Measurements from ENCODE around the gene GPC3. TPM values are rescaled to one million over a fixed set of nuclear protein-coding genes. Genes with fewer than 3 reads are reported as not detected.
A peak's percentile ranks its signal among the peaks of the same experiment; 100 is the strongest.

Gene GPC3
- polyA plus RNA-seq, 1 of the 3 experiments (the other 2 are of a cell fraction): 1.4 TPM

DNA sequence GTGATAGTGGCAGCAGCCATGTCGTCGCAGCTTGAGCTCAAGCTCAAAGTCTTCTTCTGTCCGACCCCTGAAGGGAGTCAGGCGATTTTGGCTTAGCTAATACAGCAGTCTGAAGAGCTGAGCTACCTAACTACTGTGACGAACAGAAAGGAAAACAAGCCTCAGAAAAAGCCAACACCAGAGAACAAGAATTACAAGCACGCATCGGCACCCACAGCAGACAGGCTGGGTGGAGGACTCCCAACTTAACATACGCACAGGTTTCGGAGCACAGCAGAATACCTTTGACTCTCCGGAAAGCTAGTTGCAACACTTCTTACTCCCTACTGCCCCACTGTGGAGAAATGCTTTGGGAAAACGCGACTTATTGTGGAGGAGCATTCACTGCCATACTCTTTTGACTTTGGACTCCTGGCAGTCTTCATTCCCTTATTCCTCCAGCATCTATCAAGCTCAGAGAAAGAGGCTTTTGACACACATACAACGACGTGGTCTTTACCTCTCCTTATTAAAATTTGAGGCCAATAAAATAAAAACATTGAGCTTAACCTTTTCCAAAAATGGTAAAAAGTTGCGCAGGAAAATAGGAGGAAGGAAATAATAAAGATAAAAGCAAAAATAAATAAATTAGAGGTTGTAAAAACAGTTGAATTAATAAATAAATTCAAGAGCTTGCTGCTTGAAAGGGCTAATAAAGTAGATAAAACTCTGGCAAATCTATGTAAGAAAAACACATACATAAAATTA lies 41.3 kb upstream of the GPC3 start:
- Histone ChIP-seq H3K4me2 (no peak overlapping the region), H3K9me3 (no peaks in the 10 kb centered on the region), H4K20me1 (ENCODE audit: insufficient read depth) (no peaks in the 10 kb centered on the region), H3K27me3 (ENCODE audit: insufficient read depth) (no peaks in the 10 kb centered on the region; the same call in 1 of the 2 replicates), H3K4me1 (ENCODE audit: control insufficient read depth in 1 of 2, insufficient read depth in 2 of 2, low read depth in 1 of 2, low read length in 1 of 2) (no peaks in the 10 kb centered on the region), H3K9me2 (no peaks in the 10 kb centered on the region), H3K79me2 (ENCODE audit: insufficient read depth) (no peaks in the 10 kb centered on the region), H2AFZ (ENCODE audit: low read depth) (no peak overlapping the region), H3K4me3 (ENCODE audit: low read depth in 2 of 2, low read length in 1 of 2) (no peak overlapping the region), H3K36me3 (replicated peaks in 1 of 2; ENCODE audit: control insufficient read depth in 1 of 2, insufficient read depth in 2 of 2, low read length in 1 of 2) (no peaks in the 10 kb centered on the region), H3F3A (replicated peaks; ENCODE audit: insufficient read depth) (no peaks in the 10 kb centered on the region), H3K9ac (no peak overlapping the region), H3K27ac (ENCODE audit: low read depth in 2 of 2, low read length in 1 of 2) (no peak overlapping the region)
- CTCF ChIA-PET: interaction anchor here (0.7 to 2.2 kb wide), 32 partner anchors 8 to 369 kb away, joined by 3 to 30 read pairs (median 4); no protein-coding TSS in a partner anchor
- 20% methylated on average over 15 of the region's 15 CpGs for WGBS (ENCODE audit: low lambda C conversion rate)
- no peak for TF ChIP-seq MAX (IDR thresholded peaks at IDR 0.05; ENCODE audit: low read depth)
- TF ChIP-seq, protein P1, sequence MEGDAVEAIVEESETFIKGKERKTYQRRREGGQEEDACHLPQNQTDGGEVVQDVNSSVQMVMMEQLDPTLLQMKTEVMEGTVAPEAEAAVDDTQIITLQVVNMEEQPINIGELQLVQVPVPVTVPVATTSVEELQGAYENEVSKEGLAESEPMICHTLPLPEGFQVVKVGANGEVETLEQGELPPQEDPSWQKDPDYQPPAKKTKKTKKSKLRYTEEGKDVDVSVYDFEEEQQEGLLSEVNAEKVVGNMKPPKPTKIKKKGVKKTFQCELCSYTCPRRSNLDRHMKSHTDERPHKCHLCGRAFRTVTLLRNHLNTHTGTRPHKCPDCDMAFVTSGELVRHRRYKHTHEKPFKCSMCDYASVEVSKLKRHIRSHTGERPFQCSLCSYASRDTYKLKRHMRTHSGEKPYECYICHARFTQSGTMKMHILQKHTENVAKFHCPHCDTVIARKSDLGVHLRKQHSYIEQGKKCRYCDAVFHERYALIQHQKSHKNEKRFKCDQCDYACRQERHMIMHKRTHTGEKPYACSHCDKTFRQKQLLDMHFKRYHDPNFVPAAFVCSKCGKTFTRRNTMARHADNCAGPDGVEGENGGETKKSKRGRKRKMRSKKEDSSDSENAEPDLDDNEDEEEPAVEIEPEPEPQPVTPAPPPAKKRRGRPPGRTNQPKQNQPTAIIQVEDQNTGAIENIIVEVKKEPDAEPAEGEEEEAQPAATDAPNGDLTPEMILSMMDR (IDR thresholded peaks at IDR 0.05): peak; percentile 52
- TF ChIP-seq, protein P2, sequence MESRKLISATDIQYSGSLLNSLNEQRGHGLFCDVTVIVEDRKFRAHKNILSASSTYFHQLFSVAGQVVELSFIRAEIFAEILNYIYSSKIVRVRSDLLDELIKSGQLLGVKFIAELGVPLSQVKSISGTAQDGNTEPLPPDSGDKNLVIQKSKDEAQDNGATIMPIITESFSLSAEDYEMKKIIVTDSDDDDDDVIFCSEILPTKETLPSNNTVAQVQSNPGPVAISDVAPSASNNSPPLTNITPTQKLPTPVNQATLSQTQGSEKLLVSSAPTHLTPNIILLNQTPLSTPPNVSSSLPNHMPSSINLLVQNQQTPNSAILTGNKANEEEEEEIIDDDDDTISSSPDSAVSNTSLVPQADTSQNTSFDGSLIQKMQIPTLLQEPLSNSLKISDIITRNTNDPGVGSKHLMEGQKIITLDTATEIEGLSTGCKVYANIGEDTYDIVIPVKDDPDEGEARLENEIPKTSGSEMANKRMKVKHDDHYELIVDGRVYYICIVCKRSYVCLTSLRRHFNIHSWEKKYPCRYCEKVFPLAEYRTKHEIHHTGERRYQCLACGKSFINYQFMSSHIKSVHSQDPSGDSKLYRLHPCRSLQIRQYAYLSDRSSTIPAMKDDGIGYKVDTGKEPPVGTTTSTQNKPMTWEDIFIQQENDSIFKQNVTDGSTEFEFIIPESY (IDR thresholded peaks at IDR 0.05; ENCODE audit: borderline replicate concordance, low read depth): no peak
- TF ChIP-seq NFIC (IDR thresholded peaks at IDR 0.05; ENCODE audit: borderline replicate concordance): no peak
- TF ChIP-seq, protein P3, sequence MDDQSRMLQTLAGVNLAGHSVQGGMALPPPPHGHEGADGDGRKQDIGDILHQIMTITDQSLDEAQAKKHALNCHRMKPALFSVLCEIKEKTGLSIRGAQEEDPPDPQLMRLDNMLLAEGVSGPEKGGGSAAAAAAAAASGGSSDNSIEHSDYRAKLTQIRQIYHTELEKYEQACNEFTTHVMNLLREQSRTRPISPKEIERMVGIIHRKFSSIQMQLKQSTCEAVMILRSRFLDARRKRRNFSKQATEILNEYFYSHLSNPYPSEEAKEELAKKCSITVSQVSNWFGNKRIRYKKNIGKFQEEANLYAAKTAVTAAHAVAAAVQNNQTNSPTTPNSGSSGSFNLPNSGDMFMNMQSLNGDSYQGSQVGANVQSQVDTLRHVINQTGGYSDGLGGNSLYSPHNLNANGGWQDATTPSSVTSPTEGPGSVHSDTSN (IDR thresholded peaks at IDR 0.05): no peak
- peak; percentile 63 for TF ChIP-seq RAD21 (IDR thresholded peaks at IDR 0.05; ENCODE audit: low read length)
- peak; percentile 57 for TF ChIP-seq SMC3 (IDR thresholded peaks at IDR 0.05; ENCODE audit: low read depth, low read length)
- TF ChIP-seq CHD2 (IDR thresholded peaks at IDR 0.05; ENCODE audit: low read length, partially characterized antibody): no peak
- peak; percentile 31 for DNase-seq
- POLR2A ChIA-PET: no interaction called here

- Histone ChIP-seq H3K4me3 (ENCODE audit: low read depth in 2 of 2, low read length in 1 of 2) (no peak overlapping the region), H3K4me2 (no peak overlapping the region), H3K27ac (ENCODE audit: low read depth in 2 of 2, low read length in 1 of 2) (no peak overlapping the region), H3K4me1 (ENCODE audit: control insufficient read depth in 1 of 2, insufficient read depth in 2 of 2, low read depth in 1 of 2, low read length in 1 of 2) (no peaks in the 10 kb centered on the region), H3K27me3 (ENCODE audit: insufficient read depth) (no peaks in the 10 kb centered on the region; the same call in 1 of the 2 replicates), H3K9ac (no peak overlapping the region), H3K9me3 (no peaks in the 10 kb centered on the region), H2AFZ (ENCODE audit: low read depth) (no peak overlapping the region), H3K36me3 (replicated peaks in 1 of 2; ENCODE audit: control insufficient read depth in 1 of 2, insufficient read depth in 2 of 2, low read length in 1 of 2) (no peaks in the 10 kb centered on the region), H3K9me2 (no peaks in the 10 kb centered on the region), H3K79me2 (ENCODE audit: insufficient read depth) (no peaks in the 10 kb centered on the region), H4K20me1 (ENCODE audit: insufficient read depth) (no peaks in the 10 kb centered on the region), H3F3A (replicated peaks; ENCODE audit: insufficient read depth) (no peaks in the 10 kb centered on the region)
- POLR2A ChIA-PET: no interaction called here
- CTCF ChIA-PET: interaction anchor here (0.7 to 2.2 kb wide), 29 partner anchors 8 to 370 kb away, joined by 3 to 30 read pairs (median 4); no protein-coding TSS in a partner anchor
- 5% methylated on average over 4 of the region's 5 CpGs for WGBS (ENCODE audit: low lambda C conversion rate)
- no peak for DNase-seq
- no peak for TF ChIP-seq SMC3 (IDR thresholded peaks at IDR 0.05; ENCODE audit: low read depth, low read length)
- no peak for TF ChIP-seq RXRA (IDR thresholded peaks at IDR 0.05; ENCODE audit: borderline replicate concordance, low read depth)
- TF ChIP-seq RCOR1 (IDR thresholded peaks at IDR 0.05; ENCODE audit: low read length): no peak
- TF ChIP-seq EP300 (IDR thresholded peaks at IDR 0.05; ENCODE audit: borderline replicate concordance in 1 of 2, low read depth in 1 of 2, low read length in 1 of 2): no peak
- TF ChIP-seq SIN3A (IDR thresholded peaks at IDR 0.05; ENCODE audit: borderline replicate concordance, low read depth, low read length): no peak
Measured at GRCh38 chrX:134025986-134026545, 40.7 kb upstream of the GPC3 start.

Data from SK-N-SH (cell line).